ENCODE measurements around the gene TMEM63A.

DNA sequence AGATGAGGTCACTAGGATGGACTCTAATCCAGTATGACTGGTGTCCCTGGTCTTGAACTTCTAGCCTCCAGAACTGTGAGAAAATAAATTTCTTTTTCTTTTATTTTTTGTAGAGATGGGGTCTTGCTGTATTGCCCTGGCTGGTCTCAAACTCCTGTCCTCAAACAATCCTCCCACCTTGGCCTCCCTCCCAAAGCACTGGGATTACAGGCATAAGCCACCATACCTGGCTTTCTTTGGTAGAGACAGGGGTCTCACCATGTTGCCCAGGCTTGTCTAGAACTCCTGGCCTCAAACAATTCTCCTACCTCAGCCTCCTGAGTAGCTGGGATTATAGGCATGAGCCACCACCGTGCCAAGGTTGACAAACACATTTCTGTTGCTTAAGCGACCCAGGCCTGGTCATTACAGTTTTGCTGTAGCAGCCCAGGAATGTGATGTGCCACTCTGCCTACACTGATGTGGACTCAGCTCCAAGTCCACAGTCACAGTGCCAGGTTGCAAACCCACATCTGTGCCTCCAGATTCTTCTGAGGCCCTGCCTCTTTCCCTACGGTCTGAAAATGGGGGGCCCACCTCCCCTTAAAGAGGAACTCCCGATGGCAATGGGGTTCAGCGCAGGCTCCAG is 25.9 kb upstream of the TMEM63A start:
- TF ChIP-seq CTCF (conservative IDR thresholded peaks at IDR 0.05 in 1 of 2, IDR thresholded peaks at IDR 0.05 in 1 of 2; ENCODE audit: low read depth in 1 of 2, low read length in 2 of 2) (no peak), EZH2 (IDR thresholded peaks at IDR 0.05; ENCODE audit: low read length, missing control alignments) (no peak)

Data from fibroblast of lung (primary cell).